Loucy (cell line): ENCODE measurements around the gene NLRP12.

ENCODE experiments used
- CTCF ChIP-seq: fragments of 200-600 bp; sonication (generic); conservative IDR thresholded peaks from 2 replicates; pipeline ENCODE4 v1.5.1; 2014; ENCODE audit warnings: mild to moderate bottlenecking, antibody characterized with exemption, low read length
- EZH2phosphoT487 ChIP-seq: fragments of 200-600 bp; IDR thresholded peaks from 2 replicates; pipeline ENCODE4 v1.6.1; 2018; ENCODE audit warnings: antibody characterized with exemption, mild to moderate bottlenecking, moderate library complexity, borderline replicate concordance

GRCh38 chr19:53773999-53774398 is 50.1 kb downstream of the NLRP12 start:
- TF ChIP-seq CTCF (no peak), EZH2phosphoT487 (no peak)
